HEK293T (cell line): Measurements from ENCODE around the gene SHPK.

Experiments
- ARNT ChIP-seq: fragments of 450-650 bp; IDR thresholded peaks from 2 replicates; pipeline ENCODE4 v1.6.1; 2017; ENCODE audit warnings: mild to moderate bottlenecking
- BHLHE40 ChIP-seq: fragments of 450-650 bp; IDR thresholded peaks from 2 replicates; pipeline ENCODE4 v1.6.1; 2016; ENCODE audit warnings: mild to moderate bottlenecking, moderate library complexity, borderline replicate concordance
- CTBP1 ChIP-seq: fragments of 450-650 bp; IDR thresholded peaks from 2 replicates; pipeline ENCODE4 v1.6.1; 2016; ENCODE audit warnings: borderline replicate concordance
- FOXK2 ChIP-seq: fragments of 450-650 bp; IDR thresholded peaks from 2 replicates; pipeline ENCODE4 v1.6.1; 2016; ENCODE audit warnings: mild to moderate bottlenecking
- FOXM1 ChIP-seq: fragments of 450-650 bp; IDR thresholded peaks from 2 replicates; pipeline ENCODE4 v1.6.1; 2017; ENCODE audit warnings: mild to moderate bottlenecking, borderline replicate concordance
- L3MBTL2 ChIP-seq: fragments of 450-650 bp; conservative IDR thresholded peaks from 2 replicates; pipeline ENCODE4 v1.6.1; 2016; ENCODE audit warnings: mild to moderate bottlenecking
- LEF1 ChIP-seq: fragments of 450-650 bp; IDR thresholded peaks from 2 replicates; pipeline ENCODE4 v1.6.1; 2017; ENCODE audit warnings: mild to moderate bottlenecking, borderline replicate concordance
- NFRKB ChIP-seq: fragments of 450-650 bp; IDR thresholded peaks from 2 replicates; pipeline ENCODE4 v1.6.1; 2016; ENCODE audit warnings: mild to moderate bottlenecking, moderate library complexity
- PKNOX1 ChIP-seq: fragments of 450-650 bp; IDR thresholded peaks from 2 replicates; pipeline ENCODE4 v1.6.1; 2016
- SP1 ChIP-seq: fragments of 450-650 bp; IDR thresholded peaks from 2 replicates; pipeline ENCODE4 v1.6.1; 2017
- SUZ12 ChIP-seq: fragments of 450-650 bp; IDR thresholded peaks from 2 replicates; pipeline ENCODE4 v1.6.1; 2016; ENCODE audit warnings: mild to moderate bottlenecking
- TARDBP ChIP-seq: fragments of 450-650 bp; IDR thresholded peaks from 2 replicates; pipeline ENCODE4 v1.6.1; 2016

GRCh38 chr17:3576970-3577369 is 59.1 kb downstream of the SHPK start:
- TF ChIP-seq FOXK2, result no peak
- TF ChIP-seq LEF1, result no peak
- TF ChIP-seq SP1, result no peak
- TF ChIP-seq ARNT, result no peak
- TF ChIP-seq L3MBTL2, result no peak
- TF ChIP-seq BHLHE40, result no peak
- TF ChIP-seq CTBP1, result no peak
- no peak for TF ChIP-seq TARDBP
- TF ChIP-seq SUZ12, result no peak
- TF ChIP-seq NFRKB, result no peak
- TF ChIP-seq FOXM1, result no peak
- TF ChIP-seq PKNOX1, result no peak
